ENCODE data around the gene CDC42EP3.

GRCh38 chr2:37698931-37699481 lies 27.6 kb upstream of the CDC42EP3 start:
- TF ChIP-seq CTCF (IDR thresholded peaks at IDR 0.05; ENCODE audit: borderline replicate concordance, extremely low read depth, low read length, poor library complexity, severe bottlenecking) = no peak
- TF ChIP-seq EZH2 (IDR thresholded peaks at IDR 0.05; ENCODE audit: borderline replicate concordance, low read depth, low read length, severe bottlenecking) = no peak

All from DND-41 (cell line).